ENCODE results near the gene LRTM2.

DNA sequence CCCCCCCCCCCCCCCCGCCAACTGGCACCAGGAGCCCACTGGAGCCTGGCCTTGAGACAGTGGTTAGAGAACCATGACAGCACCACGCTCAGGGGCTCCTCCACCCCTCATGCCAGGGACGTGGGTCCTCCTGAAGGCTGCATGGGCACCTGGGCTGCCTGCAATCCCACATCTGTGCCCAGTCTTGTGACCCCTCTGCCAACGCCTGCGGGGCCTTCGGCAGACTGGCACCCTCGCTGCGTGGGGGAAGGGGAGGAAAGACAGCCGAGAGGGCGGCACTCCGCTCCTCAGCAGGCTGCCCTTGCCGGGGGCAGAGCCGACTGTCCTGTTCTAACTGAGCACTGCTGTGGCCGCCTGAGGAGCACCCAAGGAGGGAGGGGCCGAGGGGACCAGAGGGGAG, 6.0 kb downstream of the LRTM2 start:
- no peak for TF ChIP-seq POLR2A (IDR thresholded peaks at IDR 0.05)
- TF ChIP-seq, protein P1, sequence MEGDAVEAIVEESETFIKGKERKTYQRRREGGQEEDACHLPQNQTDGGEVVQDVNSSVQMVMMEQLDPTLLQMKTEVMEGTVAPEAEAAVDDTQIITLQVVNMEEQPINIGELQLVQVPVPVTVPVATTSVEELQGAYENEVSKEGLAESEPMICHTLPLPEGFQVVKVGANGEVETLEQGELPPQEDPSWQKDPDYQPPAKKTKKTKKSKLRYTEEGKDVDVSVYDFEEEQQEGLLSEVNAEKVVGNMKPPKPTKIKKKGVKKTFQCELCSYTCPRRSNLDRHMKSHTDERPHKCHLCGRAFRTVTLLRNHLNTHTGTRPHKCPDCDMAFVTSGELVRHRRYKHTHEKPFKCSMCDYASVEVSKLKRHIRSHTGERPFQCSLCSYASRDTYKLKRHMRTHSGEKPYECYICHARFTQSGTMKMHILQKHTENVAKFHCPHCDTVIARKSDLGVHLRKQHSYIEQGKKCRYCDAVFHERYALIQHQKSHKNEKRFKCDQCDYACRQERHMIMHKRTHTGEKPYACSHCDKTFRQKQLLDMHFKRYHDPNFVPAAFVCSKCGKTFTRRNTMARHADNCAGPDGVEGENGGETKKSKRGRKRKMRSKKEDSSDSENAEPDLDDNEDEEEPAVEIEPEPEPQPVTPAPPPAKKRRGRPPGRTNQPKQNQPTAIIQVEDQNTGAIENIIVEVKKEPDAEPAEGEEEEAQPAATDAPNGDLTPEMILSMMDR (IDR thresholded peaks at IDR 0.05) = no peak
- no peak for TF ChIP-seq POLR2AphosphoS5 (IDR thresholded peaks at IDR 0.05)

All from sigmoid colon (tissue), 4 donors.